PC-3 (cell line): Measurements from ENCODE around the gene NR5A2. TPM values are rescaled to one million over a fixed set of nuclear protein-coding genes. Genes with fewer than 3 reads are reported as not detected.
A peak's percentile ranks its signal among the peaks of the same experiment; 100 is the strongest.

ENCODE experiments used
- ATAC-seq: fragments of 200-7000 bp; cut with Tn5 transposase; 2 replicates; pipeline ENCODE4 v1.9.1; 2020; ENCODE audit warnings: mild to moderate bottlenecking, moderate library complexity
- BruUV-seq: library from RNA; stranded (reverse); fragments of 400-500 nt; replicated peaks from 2 replicates; lab custom pipeline; 2021; lab: Mats Ljungman, UMichigan
- CTCF ChIA-PET: fragments of 300-600 bp; sonication (Branson Sonifier 250); formaldehyde crosslinking; loops from one replicate; lab custom pipeline; 2022; ENCODE audit warnings: antibody characterized with exemption; lab: Charles Lee
- POLR2A ChIA-PET: fragments of 300-600 bp; sonication (Branson Sonifier 250); formaldehyde crosslinking; loops from one replicate; lab custom pipeline; 2022; ENCODE audit warnings: antibody characterized with exemption; ENCODE audit not compliant: unreplicated experiment; lab: Charles Lee
- DNase-seq: peaks from one replicate; pipeline ENCODE4 v3.0.0-alpha.2; 2015
- H2AFZ ChIP-seq: fragments of 300-600 bp; sonication (generic); 2 replicates; pipeline ENCODE4 v1.6.0; 2016; ENCODE audit warnings: antibody characterized with exemption, low read length
- H3F3A ChIP-seq: fragments of 300-600 bp; sonication (generic); one replicate; pipeline ENCODE4 v1.6.0; 2017; ENCODE audit warnings: antibody characterized with exemption, low read length, control low read depth, mild to moderate bottlenecking; ENCODE audit not compliant: unreplicated experiment
- H3K27ac ChIP-seq: fragments of 300-600 bp; sonication (generic); 2 replicates; pipeline ENCODE4 v1.5.1; 2016; ENCODE audit warnings: mild to moderate bottlenecking, low read length
- H3K27me3 ChIP-seq: fragments of 300-600 bp; sonication (generic); 2 replicates; pipeline ENCODE4 v1.6.1; 2016; ENCODE audit warnings: low read length, mixed read lengths
- H3K36me3 ChIP-seq: fragments of 300-600 bp; sonication (generic); 2 replicates; pipeline ENCODE4 v1.6.1; 2016; ENCODE audit warnings: low read depth, mixed run types, low read length, mixed read lengths
- H3K4me1 ChIP-seq: fragments of 300-600 bp; sonication (generic); 2 replicates; pipeline ENCODE4 v1.5.1; 2016; ENCODE audit warnings: low read length; ENCODE audit not compliant: insufficient read depth
- H3K4me2 ChIP-seq: fragments of 300-600 bp; sonication (generic); 2 replicates; pipeline ENCODE4 v1.6.0; 2016; ENCODE audit warnings: low read length
- H3K4me3 ChIP-seq: fragments of 300-600 bp; sonication (generic); 2 replicates; pipeline ENCODE4 v1.5.1; 2016; ENCODE audit warnings: mild to moderate bottlenecking, low read length, mixed read lengths
- H3K79me2 ChIP-seq: fragments of 300-600 bp; sonication (generic); 2 replicates; pipeline ENCODE4 v1.6.1; 2017; ENCODE audit warnings: low read length, mixed read lengths
- H3K9ac ChIP-seq: fragments of 300-600 bp; sonication (generic); 2 replicates; pipeline ENCODE4 v1.6.0; 2016; ENCODE audit warnings: mild to moderate bottlenecking, low read length
- H3K9me2 ChIP-seq: fragments of 300-600 bp; sonication (generic); replicated peaks from 2 replicates; pipeline ENCODE4 v1.6.1; 2016; ENCODE audit warnings: mixed run types, low read length, mixed read lengths
- H3K9me3 ChIP-seq: fragments of 300-600 bp; sonication (generic); 2 replicates; pipeline ENCODE4 v1.6.1; 2016; ENCODE audit warnings: low read length, mixed read lengths
- H4K20me1 ChIP-seq: fragments of 300-600 bp; sonication (generic); 2 replicates; pipeline ENCODE4 v1.6.1; 2016; ENCODE audit warnings: low read length, mixed read lengths
- EZH2 ChIP-seq: fragments of 300-600 bp; sonication (generic); IDR thresholded peaks from one replicate; pipeline ENCODE4 v1.6.1; 2017; ENCODE audit warnings: antibody characterized with exemption, mild to moderate bottlenecking, low read length; ENCODE audit not compliant: unreplicated experiment
- EZH2phosphoT487 ChIP-seq: fragments of 300-600 bp; sonication (generic); IDR thresholded peaks from 2 replicates; pipeline ENCODE4 v1.6.1; 2018; ENCODE audit warnings: mild to moderate bottlenecking, antibody characterized with exemption, low read length, borderline replicate concordance
- intact Hi-C: fragments of 100-400 bp; cut with micrococcal nuclease; formaldehyde crosslinking; loops from 2 replicates; pipeline ENCODE4 v1.9.0; 2023
- total RNA-seq: library from RNA; depleted of rRNA; stranded (reverse); fragments of >200 nt; gene quantifications from 2 replicates; pipeline ENCODE4 v1.2.3, GENCODE V29; 2014
- TF ChIP-seq, protein P1 (sequence below): fragments of 300-600 bp; sonication (generic); conservative IDR thresholded peaks from 2 replicates; pipeline ENCODE4 v1.5.1; 2017; ENCODE audit warnings: antibody characterized with exemption, low read depth, mild to moderate bottlenecking, low read length

NR5A2 gene
- total RNA-seq, 1 experiment from 2014 or later = 0.36 TPM

DNA sequence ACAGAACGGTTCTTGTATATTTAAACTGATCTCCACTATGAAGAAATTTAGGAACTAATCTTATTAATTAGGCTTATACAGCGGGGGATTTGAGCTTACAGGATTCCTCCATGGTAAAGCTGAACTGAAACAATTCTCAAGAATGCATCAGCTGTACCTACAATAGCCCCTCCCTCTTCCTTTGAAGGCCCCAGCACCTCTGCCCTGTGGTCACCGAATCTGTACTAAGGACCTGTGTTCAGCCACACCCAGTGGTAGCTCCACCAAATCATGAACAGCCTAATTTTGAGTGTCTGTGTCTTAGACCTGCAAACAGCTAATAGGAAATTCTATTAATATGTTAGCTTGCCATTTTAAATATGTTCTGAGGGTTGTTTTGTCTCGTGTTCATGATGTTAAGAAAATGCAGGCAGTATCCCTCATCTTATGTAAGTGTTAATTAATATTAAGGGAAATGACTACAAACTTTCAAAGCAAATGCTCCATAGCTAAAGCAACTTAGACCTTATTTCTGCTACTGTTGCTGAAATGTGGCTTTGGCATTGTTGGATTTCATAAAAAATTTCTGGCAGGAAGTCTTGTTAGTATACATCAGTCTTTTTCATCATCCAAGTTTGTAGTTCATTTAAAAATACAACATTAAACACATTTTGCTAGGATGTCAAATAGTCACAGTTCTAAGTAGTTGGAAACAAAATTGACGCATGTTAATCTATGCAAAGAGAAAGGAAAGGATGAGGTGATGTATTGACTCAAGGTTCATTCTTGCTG is 147.2 kb downstream of the NR5A2 start:
- Histone ChIP-seq H2AFZ (no peak overlapping the region), H3K27me3 (no peaks in the 10 kb centered on the region), H3K4me3 (no peak overlapping the region), H3K9me3 (no peaks in the 10 kb centered on the region), H3K4me2 (no peak overlapping the region), H4K20me1 (no peaks in the 10 kb centered on the region), H3K79me2 (no peaks in the 10 kb centered on the region), H3K4me1 (peaks cover 51% of the 10 kb centered on the region), H3K36me3 (no peaks in the 10 kb centered on the region), H3K27ac (no peak overlapping the region), H3F3A (peaks cover 15% of the 10 kb centered on the region), H3K9me2 (no peaks in the 10 kb centered on the region), H3K9ac (no peak overlapping the region)
- no peak for DNase-seq
- ATAC-seq = no peak
- CTCF ChIA-PET = no interaction called here
- no peak for TF ChIP-seq EZH2
- TF ChIP-seq, protein P1, sequence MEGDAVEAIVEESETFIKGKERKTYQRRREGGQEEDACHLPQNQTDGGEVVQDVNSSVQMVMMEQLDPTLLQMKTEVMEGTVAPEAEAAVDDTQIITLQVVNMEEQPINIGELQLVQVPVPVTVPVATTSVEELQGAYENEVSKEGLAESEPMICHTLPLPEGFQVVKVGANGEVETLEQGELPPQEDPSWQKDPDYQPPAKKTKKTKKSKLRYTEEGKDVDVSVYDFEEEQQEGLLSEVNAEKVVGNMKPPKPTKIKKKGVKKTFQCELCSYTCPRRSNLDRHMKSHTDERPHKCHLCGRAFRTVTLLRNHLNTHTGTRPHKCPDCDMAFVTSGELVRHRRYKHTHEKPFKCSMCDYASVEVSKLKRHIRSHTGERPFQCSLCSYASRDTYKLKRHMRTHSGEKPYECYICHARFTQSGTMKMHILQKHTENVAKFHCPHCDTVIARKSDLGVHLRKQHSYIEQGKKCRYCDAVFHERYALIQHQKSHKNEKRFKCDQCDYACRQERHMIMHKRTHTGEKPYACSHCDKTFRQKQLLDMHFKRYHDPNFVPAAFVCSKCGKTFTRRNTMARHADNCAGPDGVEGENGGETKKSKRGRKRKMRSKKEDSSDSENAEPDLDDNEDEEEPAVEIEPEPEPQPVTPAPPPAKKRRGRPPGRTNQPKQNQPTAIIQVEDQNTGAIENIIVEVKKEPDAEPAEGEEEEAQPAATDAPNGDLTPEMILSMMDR = no peak
- TF ChIP-seq EZH2phosphoT487 = no peak
- intact Hi-C loops = loop anchor here (5.0 to 10.0 kb wide), 2 partner anchors 200 to 317 kb away; no protein-coding TSS in a partner anchor
- POLR2A ChIA-PET = interaction anchor here (0.6 to 0.7 kb wide), 2 partner anchors 37 to 128 kb away, joined by 4 to 16 read pairs; no protein-coding TSS in a partner anchor
- no TSS peak for BruUV-seq

- no peaks in the 10 kb centered on the region for H3K9me2 ChIP-seq
- POLR2A ChIA-PET = no interaction called here
- DNase-seq (peak; percentile 96), ATAC-seq (peak; percentile 2; the same call in 1 of the 2 replicates)
- intact Hi-C loops = loop anchor here (5.0 to 10.0 kb wide), 2 partner anchors 201 to 319 kb away; no protein-coding TSS in a partner anchor
- TF ChIP-seq EZH2phosphoT487 (no peak), EZH2 (no peak)
- TF ChIP-seq, protein P1 = no peak
- H3K79me2 ChIP-seq = no peaks in the 10 kb centered on the region
- no peaks in the 10 kb centered on the region for H3K9me3 ChIP-seq
- no peaks in the 10 kb centered on the region for H4K20me1 ChIP-seq
- H2AFZ ChIP-seq = no peak overlapping the region
- H3K4me3 ChIP-seq = no peak overlapping the region
- H3K27me3 ChIP-seq = no peaks in the 10 kb centered on the region
- H3K9ac ChIP-seq = no peak overlapping the region
- BruUV-seq = no TSS peak
- CTCF ChIA-PET = interaction anchor here (0.6 kb wide), 2 partner anchors 21 to 98 kb away, joined by 3 to 4 read pairs; no protein-coding TSS in a partner anchor
- peak overlapping the region; percentile 5 for H3K4me2 ChIP-seq
- no peaks in the 10 kb centered on the region for H3K36me3 ChIP-seq
- H3F3A ChIP-seq = peaks cover 24% of the 10 kb centered on the region
- peaks cover 65% of the 10 kb centered on the region for H3K4me1 ChIP-seq
- peak overlapping the region; percentile 34 for H3K27ac ChIP-seq
Measured at GRCh38 chr1:200176181-200176580, 148.7 kb downstream of the NR5A2 start.
